Testis (tissue), 3 donors: Measurements from ENCODE around the gene RGL2. TPM values are rescaled to one million over a fixed set of nuclear protein-coding genes. Genes with fewer than 3 reads are reported as not detected.

ENCODE experiments used
- DNase-seq: peaks from one replicate; pipeline ENCODE4 v3.0.0-alpha.2; 2019
- H3K27ac ChIP-seq, 2 donors: fragments of 200-600 bp; sonication (generic); one replicate each; pipeline ENCODE4 v1.5.1; 2019
- H3K27me3 ChIP-seq: fragments of 200-600 bp; sonication (generic); one replicate; pipeline ENCODE4 v1.5.1; 2019
- H3K36me3 ChIP-seq: fragments of 200-600 bp; sonication (generic); one replicate; pipeline ENCODE4 v1.5.1; 2017; ENCODE audit warnings: low read depth; ENCODE audit errors: missing control alignments
- H3K4me1 ChIP-seq: fragments of 200-600 bp; sonication (generic); one replicate; pipeline ENCODE4 v1.5.1; 2019
- H3K4me3 ChIP-seq, 2 donors: fragments of 200-600 bp; sonication (generic); one replicate each; pipeline ENCODE4 v1.5.1; 2017 to 2019
- H3K9me3 ChIP-seq: fragments of 200-600 bp; sonication (generic); one replicate; pipeline ENCODE4 v1.5.1; 2017
- POLR2A ChIP-seq: fragments of 450-650 bp; IDR thresholded peaks from one replicate; pipeline ENCODE4 v1.6.1; 2017; ENCODE audit warnings: antibody characterized with exemption, mild to moderate bottlenecking, moderate library complexity
- WGBS, 2 donors: methylation state at CpG; one replicate each; pipeline ENCODE4 v1.1.5; 2018; 5-methylcytosine and 5-hydroxymethylcytosine counted together
- intact Hi-C: fragments of 100-400 bp; cut with DNase I; formaldehyde crosslinking; loops from one replicate; pipeline ENCODE4 v1.15.1; 2023; ENCODE audit warnings: low total_unique reads
- polyA plus RNA-seq: library from polyadenylated mRNA; stranded (reverse); fragments of 350-450 nt; fragmentation: Illumina TruSeq; extraction: RNeasy Lipid Tissue Mini Kit (QIAGEN cat#74804); gene quantifications from one replicate; pipeline ENCODE4 v1.2.3, GENCODE V29; 2014; ENCODE audit warnings: low read depth, low replicate concordance; ENCODE audit not compliant: insufficient read depth
- total RNA-seq, 2 donors: library from RNA; depleted of rRNA; stranded (reverse); fragments of >200 nt; gene quantifications; one replicate each; pipeline ENCODE4 v1.2.3, GENCODE V29; 2016
- TF ChIP-seq, protein P1 (sequence below), 3 experiments: fragments of 450-650 bp in 2 of 3; fragments of 200-600 bp in 1 of 3; sonication (generic) in 1 of 3; IDR thresholded peaks; one replicate each; pipeline ENCODE4 v1.5.1; 2016 to 2019; ENCODE audit warnings: antibody characterized with exemption in 3 of 3, mild to moderate bottlenecking in 2 of 3, moderate library complexity in 1 of 3

The RGL2 gene
- total and polyA plus RNA-seq, 3 donors from 2014 or later, result 42.8 to 52.7 (median 46.2) TPM

DNA sequence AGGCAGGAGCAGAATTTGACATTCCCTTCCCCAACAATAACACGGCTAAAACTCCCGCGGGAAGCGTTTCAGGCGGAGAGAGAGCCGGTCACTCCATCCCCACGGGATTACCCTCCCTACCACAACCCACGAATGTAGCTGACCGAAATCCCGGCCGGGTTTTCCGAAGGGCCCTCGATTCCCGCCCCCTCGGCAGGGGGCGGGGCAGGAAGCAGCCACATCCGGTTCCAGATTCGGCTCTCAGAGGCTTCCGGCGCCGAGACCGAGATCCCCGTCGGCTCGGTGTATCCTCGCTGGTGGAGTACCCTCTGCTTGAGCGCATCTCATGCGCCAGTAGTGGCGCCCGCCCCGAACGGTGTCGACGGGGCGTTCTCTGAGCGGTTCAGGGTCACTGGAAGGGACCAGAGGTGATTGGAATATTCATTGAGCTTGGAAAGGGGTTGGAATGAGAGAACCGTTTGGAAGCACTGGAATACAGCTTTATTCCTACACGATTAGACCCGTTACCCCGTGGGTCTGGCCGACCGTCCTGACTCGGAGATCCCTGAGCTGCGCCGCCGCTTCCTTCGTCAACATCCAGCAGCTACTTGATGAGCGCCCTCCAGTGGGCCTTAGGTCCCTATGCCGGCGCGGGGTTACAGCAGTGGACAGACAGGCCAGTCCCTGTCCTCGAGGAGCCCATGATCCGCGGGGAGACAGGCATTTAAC, 649 bp upstream of the RGL2 start:
- H3K36me3 ChIP-seq, result no peaks in the 10 kb centered on the region
- intact Hi-C loops, result no loop called here

DNA sequence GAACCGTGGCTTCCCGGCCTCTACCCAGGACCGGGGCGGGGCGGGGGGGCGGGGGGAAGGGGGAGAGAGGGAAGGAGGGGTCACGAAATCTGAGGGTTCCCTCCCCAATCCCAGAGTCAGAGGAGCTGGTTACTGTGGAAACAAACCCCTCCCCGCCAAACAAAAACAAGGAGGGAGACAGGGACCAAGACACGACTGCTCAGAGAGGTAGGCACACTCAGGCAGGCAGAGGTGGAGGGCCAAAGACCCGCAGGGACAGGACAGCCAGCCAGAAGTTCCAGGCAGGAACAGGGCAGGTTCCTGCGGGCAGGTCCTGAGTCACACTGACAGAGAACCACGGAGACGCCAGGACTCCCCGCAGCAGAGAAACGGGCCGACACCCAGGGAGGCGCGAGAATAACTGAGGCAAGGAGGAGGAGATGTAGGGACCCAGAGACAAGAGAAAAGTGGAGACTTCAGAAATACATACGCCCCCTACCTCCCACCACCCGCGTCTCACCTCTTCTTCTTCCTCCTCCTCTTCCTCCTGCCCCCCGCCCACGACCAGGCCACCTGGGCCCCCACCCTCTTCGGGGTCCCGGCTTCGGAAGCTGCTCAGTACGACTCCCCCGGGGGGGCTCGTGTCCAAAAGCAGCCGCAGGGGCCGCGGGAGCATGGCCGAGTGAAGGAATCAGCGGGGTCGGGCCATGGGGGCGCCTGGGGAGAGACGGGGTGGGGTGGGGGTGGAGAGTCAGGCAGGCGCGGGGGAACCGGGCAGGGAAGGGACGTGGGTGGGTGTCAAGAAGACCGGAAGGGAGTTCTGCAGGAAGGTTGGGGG, 578 bp downstream of the RGL2 start:
- WGBS, 2 donors, result 1% methylated on average over 32 to 42 of the region's 42 CpGs
- peaks cover 20% of the 10 kb centered on the region for H3K4me1 ChIP-seq
- H3K9me3 ChIP-seq, result no peaks in the 10 kb centered on the region
- H3K4me3 ChIP-seq, result peak overlapping the region; percentile 71 to 90
- intact Hi-C loops, result no loop called here
- H3K36me3 ChIP-seq, result no peaks in the 10 kb centered on the region
- peak overlapping the region; percentile 91 to 94 for H3K27ac ChIP-seq
- TF ChIP-seq, protein P1, sequence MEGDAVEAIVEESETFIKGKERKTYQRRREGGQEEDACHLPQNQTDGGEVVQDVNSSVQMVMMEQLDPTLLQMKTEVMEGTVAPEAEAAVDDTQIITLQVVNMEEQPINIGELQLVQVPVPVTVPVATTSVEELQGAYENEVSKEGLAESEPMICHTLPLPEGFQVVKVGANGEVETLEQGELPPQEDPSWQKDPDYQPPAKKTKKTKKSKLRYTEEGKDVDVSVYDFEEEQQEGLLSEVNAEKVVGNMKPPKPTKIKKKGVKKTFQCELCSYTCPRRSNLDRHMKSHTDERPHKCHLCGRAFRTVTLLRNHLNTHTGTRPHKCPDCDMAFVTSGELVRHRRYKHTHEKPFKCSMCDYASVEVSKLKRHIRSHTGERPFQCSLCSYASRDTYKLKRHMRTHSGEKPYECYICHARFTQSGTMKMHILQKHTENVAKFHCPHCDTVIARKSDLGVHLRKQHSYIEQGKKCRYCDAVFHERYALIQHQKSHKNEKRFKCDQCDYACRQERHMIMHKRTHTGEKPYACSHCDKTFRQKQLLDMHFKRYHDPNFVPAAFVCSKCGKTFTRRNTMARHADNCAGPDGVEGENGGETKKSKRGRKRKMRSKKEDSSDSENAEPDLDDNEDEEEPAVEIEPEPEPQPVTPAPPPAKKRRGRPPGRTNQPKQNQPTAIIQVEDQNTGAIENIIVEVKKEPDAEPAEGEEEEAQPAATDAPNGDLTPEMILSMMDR (IDR thresholded peaks at IDR 0.05), result no peak
- TF ChIP-seq POLR2A, result no peak
- DNase-seq, result peak; percentile 86
- no peaks in the 10 kb centered on the region for H3K27me3 ChIP-seq

More for the DNA sequence above, 649 bp upstream of the RGL2 start:
- no peaks in the 10 kb centered on the region for H3K9me3 ChIP-seq
- 0 to 1% methylated on average over 36 to 54 of the region's 54 CpGs for WGBS, 2 donors
- H3K27me3 ChIP-seq, result no peaks in the 10 kb centered on the region
- H3K4me3 ChIP-seq, result peak overlapping the region; percentile 71 to 90
- peak; percentile 93 for DNase-seq
- peak overlapping the region; percentile 91 to 94 for H3K27ac ChIP-seq
- peak; percentile 53 for TF ChIP-seq POLR2A
- TF ChIP-seq, protein P1 (IDR thresholded peaks at IDR 0.05), result peak; percentile 33 to 68 (median 56)
- peaks cover 20% of the 10 kb centered on the region for H3K4me1 ChIP-seq

DNA sequence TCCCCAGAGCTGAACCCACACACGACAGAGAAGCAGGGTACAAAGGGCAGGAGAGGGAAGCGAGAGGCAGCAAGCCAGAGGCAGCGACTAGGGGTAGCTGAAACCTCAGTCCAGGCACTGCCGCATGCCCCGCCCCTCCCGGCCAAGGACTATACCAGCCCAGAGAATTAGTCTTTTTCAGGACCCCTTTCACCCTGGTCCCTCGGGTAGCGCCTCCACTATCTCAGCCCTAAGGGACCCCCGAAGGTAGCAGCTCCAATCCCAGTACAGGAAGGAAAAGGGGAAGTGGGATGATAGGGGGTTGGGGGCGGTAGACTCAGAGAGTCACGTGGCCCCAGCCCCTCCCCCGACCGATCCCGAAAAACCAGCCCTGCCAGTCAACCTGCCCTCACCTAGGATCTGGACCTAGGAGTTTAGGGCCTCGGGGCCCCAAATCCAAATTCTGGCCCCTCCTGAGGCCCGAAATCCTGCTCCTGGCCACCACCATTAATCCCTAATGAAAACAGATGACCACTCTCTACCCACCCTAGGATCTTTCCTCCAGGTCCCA, 1.3 kb downstream of the RGL2 start:
- Histone ChIP-seq H3K4me3 (peak overlapping the region; percentile 71 to 90), H3K27me3 (no peaks in the 10 kb centered on the region), H3K4me1 (peaks cover 20% of the 10 kb centered on the region), H3K36me3 (no peaks in the 10 kb centered on the region), H3K27ac (peak overlapping the region; percentile 91 to 94), H3K9me3 (no peaks in the 10 kb centered on the region)
- peak; percentile 37 for DNase-seq
- intact Hi-C loops, result no loop called here
- TF ChIP-seq, protein P1 (IDR thresholded peaks at IDR 0.05), result no peak
- TF ChIP-seq POLR2A, result no peak
- WGBS, 2 donors, result 19% methylated on average over 16 of the region's 16 CpGs; no CpG with 5 or more reads in 1 of the 2 donors

DNA sequence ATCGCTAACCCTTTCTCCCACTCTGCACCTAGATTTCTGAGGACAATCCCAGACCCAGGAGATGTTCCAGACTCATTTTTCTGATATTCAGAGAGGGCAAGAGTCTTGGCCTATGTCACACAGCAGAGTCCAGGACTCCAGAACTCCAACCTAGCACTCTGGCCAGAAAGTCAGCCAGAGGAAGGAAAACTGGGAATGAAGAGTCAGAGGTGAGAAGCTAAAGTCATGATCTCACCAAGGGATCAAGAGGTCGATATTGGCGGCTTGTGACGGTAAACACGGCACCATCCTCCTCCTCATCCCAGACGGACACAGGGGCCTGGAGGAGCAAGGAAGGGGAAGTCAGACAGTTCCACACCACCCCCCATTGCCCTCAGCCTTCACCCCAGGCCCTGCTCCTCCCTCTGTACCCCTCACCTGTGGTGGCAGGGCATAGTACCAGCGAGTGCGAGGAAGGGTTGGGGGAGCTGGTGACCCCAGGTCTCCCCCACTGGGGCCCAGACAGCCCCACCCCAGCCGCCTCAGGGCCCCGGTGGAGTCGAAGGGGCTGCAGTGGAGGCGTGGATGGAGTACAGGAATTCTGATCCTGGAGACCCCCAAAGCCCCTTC, 1.8 kb downstream of the RGL2 start:
- no peaks in the 10 kb centered on the region for H3K36me3 ChIP-seq

More for the DNA sequence above, 1.8 kb downstream of the RGL2 start:
- no peaks in the 10 kb centered on the region for H3K27me3 ChIP-seq
- H3K4me1 ChIP-seq, result peaks cover 20% of the 10 kb centered on the region
- H3K27ac ChIP-seq, result peak overlapping the region; percentile 91 to 94
- no peaks in the 10 kb centered on the region for H3K9me3 ChIP-seq
- no peak for DNase-seq
- WGBS, 2 donors, result 51 to 54% methylated on average over 5 to 12 of the region's 12 CpGs
- no peak overlapping the region for H3K4me3 ChIP-seq
- TF ChIP-seq, protein P1 (IDR thresholded peaks at IDR 0.05), result no peak
- TF ChIP-seq POLR2A, result no peak
- intact Hi-C loops, result no loop called here
